DMS79 (cell line): ENCODE measurements around the gene METTL1.
"Not testable (repeated sequence)": the region's sequence is repeated elsewhere in the genome, so short reads cannot be mapped to it uniquely, and the experiment has no call there.

Source experiments
- DNase-seq: peaks from one replicate; lab custom pipeline; 2025; lab: John Stamatoyannopoulos, UW

Gene METTL1

DNA sequence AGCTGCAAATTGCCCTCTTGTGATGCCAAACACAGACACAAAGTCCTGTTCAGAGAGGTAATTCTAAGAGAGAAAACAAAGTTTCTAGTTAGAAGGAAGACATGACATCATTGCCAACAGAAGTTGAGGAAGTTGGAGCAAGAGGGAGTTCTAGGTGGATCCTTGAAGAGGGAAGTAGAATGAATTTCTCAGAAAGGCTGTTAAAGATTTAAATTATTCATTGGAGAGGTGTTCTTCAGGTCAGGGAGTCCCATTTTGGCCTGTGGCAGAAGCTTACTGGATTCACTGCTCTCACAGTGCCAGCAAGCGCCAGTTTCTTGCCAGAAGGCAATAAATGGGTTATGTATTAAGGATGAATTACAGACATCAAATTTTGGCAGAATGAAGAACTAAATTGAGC lies 26.0 kb upstream of the METTL1 start:
- DNase-seq: no peak

DNA sequence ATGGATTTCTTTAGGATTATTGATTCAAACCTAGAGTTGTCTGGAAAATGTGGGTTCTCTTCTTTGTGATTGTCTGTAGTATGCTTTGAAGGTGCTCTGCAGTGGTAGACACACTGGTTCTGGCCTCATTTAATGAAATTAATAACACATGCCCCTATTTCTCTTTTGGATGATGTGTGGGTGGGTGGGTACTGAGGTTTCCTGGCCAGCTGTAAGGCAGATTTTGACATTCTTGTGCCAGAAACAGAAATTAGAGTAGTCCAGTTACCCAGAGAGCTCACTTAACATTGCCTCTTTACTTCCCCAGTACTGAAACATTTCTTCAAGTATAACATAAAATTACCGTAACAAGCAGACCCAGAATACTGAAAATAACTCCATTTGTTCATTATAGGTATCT lies 25.1 kb upstream of the METTL1 start:
- DNase-seq: no peak

GRCh38 chr12:57795354-57795753 lies 23.4 kb upstream of the METTL1 start:
- DNase-seq: no peak

- DNase-seq: no peak
Measured at GRCh38 chr12:57793920-57794319, 22.0 kb upstream of the METTL1 start.

DNA sequence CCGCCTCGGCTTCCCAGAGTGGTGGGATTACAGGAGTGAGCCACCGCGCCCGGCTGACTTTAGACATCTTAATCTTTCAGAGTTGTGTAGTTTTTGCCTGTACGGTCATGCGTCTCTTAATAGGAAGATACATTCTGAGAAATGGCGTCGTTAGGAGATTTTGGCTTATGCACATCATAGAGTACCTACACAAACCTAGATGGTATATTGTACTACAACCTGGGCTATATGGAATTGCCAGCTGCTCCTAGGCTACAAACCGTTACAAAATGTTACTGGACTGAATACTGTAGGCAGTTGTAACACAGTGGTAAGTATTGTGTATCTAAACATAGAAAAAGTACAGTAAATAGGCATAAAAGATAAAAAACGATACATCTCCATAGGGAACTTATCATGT lies 12.0 kb upstream of the METTL1 start:
- no peak for DNase-seq

- no peak for DNase-seq
Measured at GRCh38 chr12:57783466-57783801, 11.5 kb upstream of the METTL1 start.

GRCh38 chr12:57782608-57783465 lies 10.9 kb upstream of the METTL1 start, which contains the start of gene TSFM:
TSS of gene TSFM (plus strand) at chr12:57782787. CDS start at chr12:57782802, 15 bp downstream.
- DNase-seq: peak; percentile 52

DNA sequence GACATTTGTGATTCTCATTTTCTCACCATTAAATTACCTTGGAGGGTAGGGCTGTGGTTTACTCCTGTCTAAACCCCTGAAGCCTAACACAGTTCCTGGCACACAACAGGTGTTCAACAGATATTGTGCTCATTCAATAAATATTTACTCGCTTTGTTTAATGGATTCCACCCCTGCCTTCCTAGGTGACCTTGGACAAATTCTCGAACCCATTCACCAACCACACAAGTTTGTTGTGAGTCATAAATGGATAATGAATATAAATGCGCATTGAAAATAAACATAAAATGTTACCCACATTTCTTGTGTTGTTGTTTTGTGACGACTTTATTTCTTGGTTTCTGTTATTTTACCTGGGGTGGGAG lies 10.3 kb upstream of the METTL1 start:
- no peak for DNase-seq

DNA sequence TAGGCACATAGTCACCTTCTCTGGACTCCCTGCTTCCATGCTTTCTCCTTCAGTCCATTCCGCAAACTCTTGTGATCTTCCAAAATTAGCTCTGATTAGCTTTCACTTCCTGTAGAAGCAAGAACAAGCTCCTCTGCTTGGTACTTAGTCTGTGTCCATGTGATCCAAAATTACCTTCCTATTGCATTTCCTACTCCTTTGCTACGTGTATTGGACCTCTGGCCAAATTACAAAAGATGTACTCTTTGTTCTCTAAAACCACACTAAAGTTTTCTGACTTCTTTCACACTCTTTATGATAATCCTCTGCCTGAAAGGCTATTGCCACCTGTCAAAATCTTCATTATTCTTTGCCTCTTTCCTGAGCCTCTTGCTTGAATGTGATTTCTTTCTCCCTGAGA lies 9.9 kb upstream of the METTL1 start:
- no peak for DNase-seq

- no peak for DNase-seq
Measured at GRCh38 chr12:57781244-57781643, 9.3 kb upstream of the METTL1 start.

GRCh38 chr12:57780284-57780897 lies 8.5 kb upstream of the METTL1 start:
- DNase-seq: no peak

GRCh38 chr12:57779736-57780135 lies 7.8 kb upstream of the METTL1 start:
- DNase-seq: no peak

DNA sequence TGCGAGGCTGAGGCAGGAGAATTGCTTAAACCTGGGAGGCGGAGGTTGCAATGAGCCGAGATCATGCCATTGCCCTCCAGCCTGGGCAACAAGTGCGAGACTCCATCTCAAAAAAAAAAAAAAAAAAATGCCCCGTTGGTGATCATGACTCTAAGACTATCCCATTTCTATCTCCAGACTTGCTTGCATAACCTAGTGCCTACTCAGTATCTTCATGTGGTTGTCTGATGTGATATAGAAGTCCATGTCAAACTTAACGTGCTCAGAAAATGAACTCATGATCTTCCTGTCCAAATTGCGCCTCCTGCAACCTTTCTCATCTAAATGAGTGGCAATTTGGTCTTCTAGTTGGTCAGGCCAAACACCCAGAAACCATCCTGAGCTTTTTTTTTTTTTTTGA lies 6.0 kb upstream of the METTL1 start:
- DNase-seq: no peak

DNA sequence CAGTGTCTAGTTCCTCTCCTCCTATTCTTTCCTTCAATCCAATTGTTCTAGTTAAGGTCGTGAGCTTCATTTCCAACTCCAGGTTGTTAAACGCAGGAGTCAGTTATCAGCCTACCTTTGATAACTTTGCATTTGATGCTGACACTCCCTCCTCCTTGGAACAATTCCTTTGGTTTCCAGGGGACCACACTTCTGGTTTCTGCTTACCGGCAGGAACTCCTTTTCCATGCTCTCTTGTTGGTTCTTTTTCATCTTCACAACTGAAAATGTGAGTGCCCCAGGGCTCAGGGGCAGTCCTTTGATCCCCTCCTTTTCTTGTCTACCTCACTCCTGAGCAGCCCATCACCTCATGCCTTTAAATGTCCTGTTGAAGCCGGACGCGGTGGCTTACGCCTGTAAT lies 5.5 kb upstream of the METTL1 start:
- no peak for DNase-seq

- no peak for DNase-seq
Measured at GRCh38 chr12:57776247-57776587, 4.3 kb upstream of the METTL1 start.

GRCh38 chr12:57775563-57776246 lies 3.8 kb upstream of the METTL1 start:
- no peak for DNase-seq

- DNase-seq: no peak
Measured at GRCh38 chr12:57775044-57775443, 3.1 kb upstream of the METTL1 start.

DNA sequence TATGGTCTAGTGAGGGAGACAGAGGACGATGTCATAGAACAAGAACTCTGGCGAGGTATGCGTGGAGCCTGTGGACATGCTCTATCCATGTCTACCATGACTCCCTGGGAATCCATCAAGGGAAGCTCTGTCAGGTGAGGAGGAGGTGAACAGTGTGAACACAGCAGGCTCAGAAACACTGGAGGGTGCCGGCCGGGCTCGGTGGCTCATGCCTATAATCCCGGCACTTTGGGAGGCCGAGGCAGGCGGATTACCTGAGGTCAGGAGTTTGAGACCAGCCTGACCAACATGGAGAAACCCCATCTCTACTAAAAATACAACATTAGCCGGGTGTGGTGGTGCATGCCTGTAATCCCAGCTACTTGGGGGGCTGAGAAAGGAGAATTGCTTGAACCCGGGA lies 2.7 kb upstream of the METTL1 start:
- not testable (repeated sequence) for DNase-seq

GRCh38 chr12:57772429-57773322 lies 771 bp upstream of the METTL1 start, which contains the start of gene EEF1AKMT3:
TSS of gene EEF1AKMT3 (plus strand) at chr12:57772614. CDS start at chr12:57772725, 111 bp downstream.
- no peak for DNase-seq

GRCh38 chr12:57771236-57771872 lies 551 bp downstream of the METTL1 start:
- no peak for DNase-seq

- DNase-seq: no peak
Measured at GRCh38 chr12:57770734-57771133, 1.2 kb downstream of the METTL1 start.

- DNase-seq: no peak
Measured at GRCh38 chr12:57769594-57769993, 2.3 kb downstream of the METTL1 start.
